HG03558 (cell line): Measurements from ENCODE around the gene SORT1.
"Not testable (repeated sequence)": the region's sequence is repeated elsewhere in the genome, so short reads cannot be mapped to it uniquely, and the experiment has no call there.

Source experiments
- ATAC-seq: cut with Tn5 transposase; IDR thresholded peaks from one replicate; pipeline ENCODE4 v1.9.1; 2021; ENCODE audit warnings: moderate number of reproducible peaks; ENCODE audit not compliant: unreplicated experiment; ENCODE audit errors: extremely low read depth

The SORT1 gene

DNA sequence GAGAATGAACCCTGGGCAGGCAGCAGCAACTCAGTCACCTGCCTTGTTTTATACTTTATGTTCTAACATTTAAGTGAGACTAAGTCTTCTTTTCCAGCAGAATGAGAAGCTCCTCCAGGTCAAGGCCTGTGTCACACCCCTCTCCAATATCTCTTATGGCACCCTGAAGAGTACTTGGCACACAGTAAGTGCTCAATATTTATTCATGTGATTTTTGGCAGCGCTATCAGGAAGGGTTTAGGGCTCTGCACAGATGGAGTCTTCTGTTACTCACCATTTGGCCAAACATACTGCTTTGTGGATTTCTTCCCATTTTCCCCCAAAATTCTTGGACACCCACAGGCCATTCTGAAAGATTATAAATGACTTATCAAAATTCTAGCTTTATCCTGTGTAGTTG, 47.1 kb downstream of the SORT1 start:
- no peak for ATAC-seq

GRCh38 chr1:109350182-109350581, 47.5 kb downstream of the SORT1 start:
- ATAC-seq, result no peak

DNA sequence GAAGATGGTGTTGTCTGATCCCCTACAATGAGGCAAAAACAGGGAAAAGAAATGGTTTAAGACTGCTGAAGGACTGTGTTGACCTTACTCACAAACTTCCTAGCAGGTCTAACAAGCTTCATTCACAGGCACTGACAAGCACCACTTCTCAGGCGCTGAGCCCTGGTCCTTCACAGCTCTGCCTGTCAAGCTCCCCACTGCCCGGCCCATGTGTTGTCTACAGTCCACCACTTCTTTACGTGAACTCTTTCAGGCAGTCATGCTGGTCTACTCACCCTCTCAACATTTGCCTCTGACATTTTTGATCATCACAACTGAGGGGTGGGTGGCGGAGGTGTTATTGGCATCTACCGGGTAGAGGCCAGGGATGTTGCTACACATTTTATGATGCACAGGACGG, 50.2 kb downstream of the SORT1 start:
- ATAC-seq, result no peak

GRCh38 chr1:109341944-109342930, 55.5 kb downstream of the SORT1 start:
- ATAC-seq, result no peak

- no peak for ATAC-seq
Observed at GRCh38 chr1:109338608-109339007, 59.1 kb downstream of the SORT1 start.

GRCh38 chr1:109338091-109338490, 59.6 kb downstream of the SORT1 start:
- ATAC-seq, result no peak

DNA sequence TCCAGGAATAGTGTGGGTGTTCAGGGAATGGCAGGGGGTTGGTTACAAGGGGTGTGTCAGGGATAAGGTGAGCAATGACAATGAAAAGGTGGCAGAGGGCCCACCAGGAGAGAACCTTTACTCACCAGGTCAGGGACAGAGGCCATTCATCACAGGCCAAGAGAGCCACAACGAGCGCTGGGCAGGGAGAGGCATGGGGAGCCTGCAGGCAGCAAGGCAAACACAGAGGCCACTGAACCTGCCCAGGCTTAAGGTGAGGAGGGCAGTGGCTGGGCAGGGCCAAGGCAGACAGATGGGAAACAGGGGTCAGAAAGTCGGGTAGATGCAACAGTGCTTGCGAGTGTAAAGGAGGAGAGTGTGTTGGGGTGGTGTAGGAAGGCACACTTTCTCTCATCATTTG, 62.6 kb downstream of the SORT1 start:
- ATAC-seq, result no peak

- no peak for ATAC-seq
Observed at GRCh38 chr1:109331113-109331512, 66.6 kb downstream of the SORT1 start.

DNA sequence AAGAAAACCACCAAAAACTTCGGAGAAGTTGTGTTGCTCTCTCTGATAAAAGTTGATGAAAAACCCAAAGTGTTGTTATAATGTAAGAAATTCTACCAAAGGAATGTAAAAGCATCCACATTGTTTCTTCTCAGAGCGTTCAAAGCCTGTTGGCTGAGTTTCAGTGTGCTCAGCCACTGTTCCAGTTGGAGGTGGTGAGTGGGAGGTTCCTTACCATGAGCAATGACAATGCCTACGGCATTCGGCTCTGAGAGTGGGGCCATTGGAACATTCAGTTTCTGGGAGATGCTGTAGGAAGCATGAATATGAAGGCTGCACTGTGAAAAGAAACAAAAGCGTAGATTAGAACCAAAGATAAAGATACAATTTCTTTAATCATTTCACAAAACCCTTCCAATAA, 70.4 kb downstream of the SORT1 start:
- ATAC-seq, result no peak

GRCh38 chr1:109322974-109323373, 74.7 kb downstream of the SORT1 start:
- ATAC-seq, result no peak

DNA sequence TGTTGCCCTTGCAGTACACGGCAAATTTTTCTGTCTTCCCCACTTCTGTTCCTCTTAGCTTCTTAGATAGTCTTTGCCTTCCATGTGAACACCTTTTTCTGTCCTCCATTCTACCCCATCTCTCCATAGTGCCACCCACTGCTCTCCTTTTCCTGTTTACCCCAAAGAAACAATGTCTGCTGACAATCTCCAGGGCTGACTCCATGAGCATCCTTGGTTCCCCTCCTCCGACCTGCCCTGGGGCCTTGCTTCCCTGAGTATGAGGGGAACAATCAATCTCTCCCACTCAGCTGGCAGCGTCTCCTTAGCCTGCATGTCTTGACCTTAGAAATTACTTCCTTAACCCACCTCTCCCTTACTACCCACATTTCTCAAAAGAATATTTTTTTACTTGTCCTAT, 78.6 kb downstream of the SORT1 start:
- no peak for ATAC-seq

DNA sequence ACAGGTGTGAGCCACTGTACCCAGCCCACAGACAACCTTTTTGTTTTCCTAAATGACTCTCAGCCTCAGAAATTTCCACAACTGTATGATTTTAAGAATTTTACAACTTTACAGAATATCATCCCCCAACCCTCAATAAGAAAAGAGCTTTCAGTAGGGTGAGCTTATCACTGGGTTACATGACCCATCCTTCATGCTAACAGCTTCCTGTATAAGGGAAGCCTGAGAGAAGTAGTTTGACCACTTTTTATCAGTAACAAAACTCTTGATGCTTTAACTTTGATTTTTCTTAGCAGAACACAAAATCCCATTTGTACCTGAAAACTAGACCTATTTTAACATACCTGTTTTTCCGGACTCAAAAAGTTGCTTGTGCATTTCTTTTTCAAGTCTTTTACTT, 81.2 kb downstream of the SORT1 start:
- no peak for ATAC-seq

- no peak for ATAC-seq
Observed at GRCh38 chr1:109315288-109315687, 82.4 kb downstream of the SORT1 start.

DNA sequence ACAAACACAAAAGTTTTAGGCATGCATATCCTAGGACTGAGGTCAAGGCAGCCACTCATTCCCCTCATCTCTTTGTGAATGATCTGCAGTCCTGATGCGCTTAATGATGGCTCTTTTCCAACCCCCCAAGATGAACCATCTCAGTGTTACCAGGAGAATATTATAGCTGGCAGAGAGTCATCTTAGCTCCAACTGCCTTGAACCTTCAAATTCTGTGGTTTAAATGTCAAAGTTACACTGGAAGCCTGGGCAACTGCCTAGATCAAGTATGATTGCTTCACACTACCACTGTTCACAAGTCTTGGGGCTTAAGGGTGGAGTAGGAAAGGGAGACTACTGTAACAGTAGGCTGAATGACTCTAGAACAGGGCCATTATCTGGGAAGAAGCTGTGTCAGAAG, 82.9 kb downstream of the SORT1 start:
- ATAC-seq, result no peak

DNA sequence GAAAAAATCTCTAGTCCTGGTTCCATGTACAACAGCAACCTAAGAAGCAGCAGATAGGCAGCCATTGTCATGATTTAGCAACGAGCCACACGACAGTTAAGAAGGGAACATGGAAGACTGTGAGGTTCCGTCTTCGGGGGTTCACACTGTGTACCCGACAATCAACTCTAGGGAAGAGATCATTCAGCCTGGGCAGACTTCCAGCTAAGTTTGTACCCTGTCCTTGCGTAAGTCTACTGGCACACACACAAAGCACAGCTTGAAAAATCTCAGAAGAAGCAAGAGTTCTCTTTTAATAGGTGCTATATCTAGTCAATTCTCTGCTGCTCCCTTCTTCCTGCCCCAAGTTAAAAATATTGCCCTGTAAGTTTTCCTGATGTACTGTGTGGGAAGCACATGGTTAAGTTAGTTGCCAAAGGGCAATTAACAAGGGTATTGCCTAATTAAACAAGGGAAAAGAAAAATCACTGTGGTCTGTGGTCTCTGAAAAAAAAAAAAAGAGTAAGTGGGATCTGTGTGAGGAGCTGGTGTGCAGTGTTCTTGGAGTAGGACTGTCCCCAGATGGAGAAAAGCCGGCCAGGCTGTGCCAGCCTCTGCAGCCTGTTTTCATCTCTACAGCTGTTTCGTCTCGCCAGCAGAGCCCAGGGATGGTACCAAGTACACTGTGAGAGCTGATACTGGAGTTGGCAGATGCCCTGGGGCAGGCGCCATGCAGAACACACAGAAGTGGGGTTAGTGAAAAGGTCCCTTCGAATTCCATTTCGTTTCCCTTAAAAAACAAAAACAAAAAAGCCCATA, 84.5 kb downstream of the SORT1 start:
- ATAC-seq, result no peak

DNA sequence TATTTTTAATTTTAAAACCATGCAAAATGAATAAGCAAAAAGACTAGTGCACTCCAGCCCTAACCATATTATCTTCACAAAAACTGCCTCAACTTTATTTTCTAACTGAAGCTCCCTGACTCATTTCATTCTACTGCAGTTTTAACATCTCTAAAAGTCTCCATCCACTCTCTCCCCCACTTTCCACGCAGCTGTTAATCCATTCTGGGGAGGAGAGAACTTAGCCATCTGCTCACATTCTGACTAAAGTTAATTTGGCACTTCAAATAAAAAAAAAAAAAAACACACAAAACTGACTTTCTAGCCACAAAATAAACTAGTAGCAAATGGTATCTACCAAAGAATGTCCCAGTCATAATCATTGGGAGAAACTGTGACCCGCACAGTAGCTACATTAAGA, 85.5 kb downstream of the SORT1 start:
- no peak for ATAC-seq

- ATAC-seq, result no peak
Observed at GRCh38 chr1:109309347-109309746, 88.4 kb downstream of the SORT1 start.

- no peak for ATAC-seq
Observed at GRCh38 chr1:109307274-109308021, 90.3 kb downstream of the SORT1 start.

DNA sequence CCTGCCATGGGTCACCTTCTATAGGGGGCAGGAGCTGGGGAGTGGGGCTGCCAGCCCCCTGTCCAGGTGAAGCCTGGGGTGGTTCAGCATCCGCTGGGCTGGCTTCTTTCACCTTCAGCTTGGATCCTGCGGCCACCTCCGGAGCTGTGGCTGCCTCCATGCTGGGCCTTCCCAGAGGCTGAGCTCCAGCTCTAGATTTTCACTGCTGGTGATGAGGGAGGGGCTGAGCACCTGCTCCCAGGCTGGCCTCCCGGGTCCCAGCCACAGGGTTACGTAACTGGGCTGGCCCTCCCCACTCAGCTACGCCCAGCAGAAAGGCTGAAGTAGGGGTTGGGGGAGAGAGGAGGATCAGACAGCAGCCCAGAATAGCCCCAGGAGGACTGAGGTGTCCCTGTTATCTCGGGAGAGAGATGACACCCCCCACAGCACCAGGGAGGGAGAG, 90.9 kb downstream of the SORT1 start, which contains the start of gene MYBPHL:
Gene MYBPHL, minus strand, starts transcription at position 180 of the 442 bp plus-strand sequence. Its CDS starts 20 bp downstream, at position 160.
- no peak for ATAC-seq

DNA sequence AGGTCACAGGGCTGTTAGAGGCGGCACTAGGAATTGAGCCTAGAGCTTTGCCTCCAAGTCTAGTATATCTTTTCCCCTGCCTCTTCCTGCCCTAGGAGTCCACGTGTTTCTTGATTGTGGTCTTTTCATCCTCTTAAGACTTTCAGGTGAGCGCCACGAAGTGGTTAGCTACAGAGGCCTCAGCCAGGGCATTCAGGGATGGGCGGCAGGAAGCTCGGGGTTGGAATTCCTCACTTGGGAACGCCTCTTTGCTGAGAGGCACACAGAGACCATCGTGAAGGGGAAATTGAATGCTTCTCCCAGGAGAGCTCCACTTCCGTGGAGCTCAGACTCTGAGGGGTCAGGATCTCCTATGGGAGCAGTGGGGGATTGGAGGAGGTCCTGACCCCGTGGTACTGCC, 91.7 kb downstream of the SORT1 start:
- ATAC-seq, result not testable (repeated sequence)
